Measurements from ENCODE around the gene RPP14.

- no peak for TF ChIP-seq EZH2phosphoT487 (IDR thresholded peaks at IDR 0.05; ENCODE audit: insufficient read depth, low read depth)
- no peak for TF ChIP-seq EZH2 (IDR thresholded peaks at IDR 0.05; ENCODE audit: insufficient read depth, poor library complexity, severe bottlenecking)
Measured at GRCh38 chr3:58323529-58324390, 17.7 kb downstream of the RPP14 start.

All from GM23248 (cell line).